Neural cell (in vitro differentiated cells): ENCODE results near the gene KRTCAP2. TPM values are rescaled to one million over a fixed set of nuclear protein-coding genes. Genes with fewer than 3 reads are reported as not detected.

Experiments
- H2AFZ ChIP-seq: fragments of 200-600, 300-800 bp; sonication (generic), shearing (Covaris generic); 2 replicates; pipeline ENCODE4 v1.6.0; 2014; ENCODE audit warnings: low read depth, mild to moderate bottlenecking, antibody characterized with exemption, low read length, moderate library complexity
- H3F3A ChIP-seq: fragments of 200-600 bp; shearing (Covaris generic); 2 replicates; pipeline ENCODE4 v1.6.1; 2016; ENCODE audit warnings: mild to moderate bottlenecking, moderate library complexity, mixed read lengths, antibody characterized with exemption, low read length; ENCODE audit not compliant: insufficient read depth, poor library complexity, severe bottlenecking
- H3K27ac ChIP-seq: fragments of 200-600, 300-800 bp; sonication (generic), shearing (Covaris generic); 2 replicates; pipeline ENCODE4 v1.5.1; 2014; ENCODE audit warnings: mild to moderate bottlenecking, low read length, moderate library complexity
- H3K27me3 ChIP-seq: fragments of 300-800, 200-600 bp; sonication (generic), shearing (Covaris generic); 2 replicates; pipeline ENCODE4 v1.6.0; 2014; ENCODE audit warnings: mild to moderate bottlenecking, low read depth, low read length, moderate library complexity; ENCODE audit not compliant: insufficient read depth
- H3K36me3 ChIP-seq: fragments of 300-800, 200-600 bp; sonication (generic), shearing (Covaris generic); 2 replicates; pipeline ENCODE4 v1.5.1; 2014; ENCODE audit warnings: mild to moderate bottlenecking, antibody characterized with exemption, low read length, moderate library complexity; ENCODE audit not compliant: insufficient read depth
- H3K4me2 ChIP-seq: fragments of 300-800, 200-600 bp; sonication (generic), shearing (Covaris generic); 2 replicates; pipeline ENCODE4 v1.6.0; 2014; ENCODE audit warnings: mild to moderate bottlenecking, low read length
- H3K4me3 ChIP-seq: fragments of 300-800, 200-600 bp; sonication (generic), shearing (Covaris generic); 2 replicates; pipeline ENCODE4 v1.5.1; 2014; ENCODE audit warnings: mild to moderate bottlenecking, low read length, moderate library complexity
- H3K79me2 ChIP-seq: fragments of 200-600 bp; shearing (Covaris generic); replicated peaks from 2 replicates; pipeline ENCODE4 v1.6.0; 2014; ENCODE audit warnings: mild to moderate bottlenecking, low read length, moderate library complexity; ENCODE audit not compliant: insufficient read depth
- H3K9ac ChIP-seq: fragments of 300-800, 200-600 bp; sonication (generic), shearing (Covaris generic); 2 replicates; pipeline ENCODE4 v1.6.1; 2016; ENCODE audit warnings: mild to moderate bottlenecking, low read length, mixed read lengths
- H3K9me2 ChIP-seq: fragments of 200-600 bp; shearing (Covaris generic); 2 replicates; pipeline ENCODE4 v1.6.1; 2016; ENCODE audit warnings: mild to moderate bottlenecking, low read length, mixed read lengths; ENCODE audit not compliant: insufficient read depth
- H3K9me3 ChIP-seq: fragments of 200-600, 300-800 bp; sonication (generic), shearing (Covaris generic); 2 replicates; pipeline ENCODE4 v1.6.1; 2016; ENCODE audit warnings: mild to moderate bottlenecking, mixed run types, low read length, moderate library complexity, mixed read lengths
- H4K20me1 ChIP-seq: fragments of 200-600 bp; shearing (Covaris generic); 2 replicates; pipeline ENCODE4 v1.6.1; 2016; ENCODE audit warnings: mild to moderate bottlenecking, mixed run types; ENCODE audit not compliant: insufficient read depth
- EP300 ChIP-seq: fragments of 450-650 bp; conservative IDR thresholded peaks from 2 replicates; pipeline ENCODE4 v1.6.1; 2014; ENCODE audit warnings: antibody characterized with exemption, mild to moderate bottlenecking, moderate library complexity; ENCODE audit not compliant: poor library complexity, severe bottlenecking
- EZH2 ChIP-seq: fragments of 200-600, 300-800 bp; shearing (Covaris generic), sonication (generic); IDR thresholded peaks from 2 replicates; pipeline ENCODE4 v1.6.1; 2014; ENCODE audit warnings: antibody characterized with exemption, low read length, borderline replicate concordance, mild to moderate bottlenecking; ENCODE audit not compliant: insufficient read depth, poor library complexity, severe bottlenecking
- MXI1 ChIP-seq: fragments of 450-650 bp; conservative IDR thresholded peaks from 2 replicates; pipeline ENCODE4 v1.6.1; 2014; ENCODE audit warnings: antibody characterized with exemption, mild to moderate bottlenecking; ENCODE audit not compliant: poor library complexity, severe bottlenecking
- POLR2AphosphoS5 ChIP-seq: IDR thresholded peaks from 2 replicates; pipeline ENCODE4 v1.6.1; 2012
- RAD21 ChIP-seq: fragments of 450-650 bp; conservative IDR thresholded peaks from 2 replicates; pipeline ENCODE4 v1.6.1; 2014; ENCODE audit warnings: antibody characterized with exemption, mild to moderate bottlenecking, moderate library complexity
- SMC3 ChIP-seq: fragments of 450-650 bp; conservative IDR thresholded peaks from 2 replicates; pipeline ENCODE4 v1.6.1; 2014; ENCODE audit warnings: antibody characterized with exemption, mild to moderate bottlenecking, moderate library complexity; ENCODE audit not compliant: poor library complexity
- TAF1 ChIP-seq: IDR thresholded peaks from 2 replicates; pipeline ENCODE4 v1.6.1; 2012; ENCODE audit warnings: low read depth
- polyA plus RNA-seq: library from polyadenylated mRNA; depleted of rRNA; stranded (reverse); fragments of >200 nt; gene quantifications from 2 replicates; pipeline ENCODE4 v1.2.3, GENCODE V29; 2014
- TF ChIP-seq, protein P1 (sequence below): fragments of 450-650 bp; IDR thresholded peaks from 2 replicates; pipeline ENCODE4 v1.5.1; 2014; ENCODE audit warnings: antibody characterized with exemption, mild to moderate bottlenecking, moderate library complexity; ENCODE audit not compliant: poor library complexity, severe bottlenecking
- TF ChIP-seq, protein P2 (sequence below): IDR thresholded peaks from 2 replicates; pipeline ENCODE4 v1.6.1; 2012; ENCODE audit warnings: borderline replicate concordance

The KRTCAP2 gene
- polyA plus RNA-seq, 1 donor from 2014 or later, result 175 TPM

DNA sequence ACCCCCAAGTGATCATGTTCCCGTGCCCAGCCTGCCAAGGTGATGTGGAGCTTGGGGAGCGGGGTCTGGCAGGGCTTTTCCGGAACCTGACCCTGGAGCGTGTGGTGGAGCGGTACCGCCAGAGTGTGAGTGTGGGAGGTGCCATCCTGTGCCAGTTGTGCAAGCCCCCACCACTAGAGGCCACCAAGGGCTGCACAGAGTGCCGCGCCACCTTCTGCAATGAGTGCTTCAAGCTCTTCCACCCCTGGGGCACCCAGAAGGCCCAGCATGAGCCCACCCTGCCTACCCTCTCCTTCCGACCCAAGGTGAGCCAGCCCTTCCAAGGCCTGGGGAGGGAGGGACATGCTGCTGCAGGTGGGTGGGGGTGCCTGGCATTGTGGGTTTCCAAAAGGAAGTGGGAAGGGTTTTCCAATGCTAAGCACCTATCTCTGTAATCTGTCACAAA is 2.8 kb upstream of the KRTCAP2 start:
- Histone ChIP-seq H3K9me3 (no peaks in the 10 kb centered on the region), H4K20me1 (no peaks in the 10 kb centered on the region), H3K9ac (peak overlapping the region; percentile 100), H3K4me2 (no peak overlapping the region), H3K9me2 (no peaks in the 10 kb centered on the region), H3F3A (peaks cover 5% of the 10 kb centered on the region), H3K4me3 (peak overlapping the region; percentile 93), H3K27ac (peak overlapping the region; percentile 99), H3K36me3 (peaks cover 13% of the 10 kb centered on the region), H3K79me2 (peaks cover 37% of the 10 kb centered on the region), H2AFZ (no peak overlapping the region), H3K27me3 (no peaks in the 10 kb centered on the region)
- TF ChIP-seq EZH2, result no peak

DNA sequence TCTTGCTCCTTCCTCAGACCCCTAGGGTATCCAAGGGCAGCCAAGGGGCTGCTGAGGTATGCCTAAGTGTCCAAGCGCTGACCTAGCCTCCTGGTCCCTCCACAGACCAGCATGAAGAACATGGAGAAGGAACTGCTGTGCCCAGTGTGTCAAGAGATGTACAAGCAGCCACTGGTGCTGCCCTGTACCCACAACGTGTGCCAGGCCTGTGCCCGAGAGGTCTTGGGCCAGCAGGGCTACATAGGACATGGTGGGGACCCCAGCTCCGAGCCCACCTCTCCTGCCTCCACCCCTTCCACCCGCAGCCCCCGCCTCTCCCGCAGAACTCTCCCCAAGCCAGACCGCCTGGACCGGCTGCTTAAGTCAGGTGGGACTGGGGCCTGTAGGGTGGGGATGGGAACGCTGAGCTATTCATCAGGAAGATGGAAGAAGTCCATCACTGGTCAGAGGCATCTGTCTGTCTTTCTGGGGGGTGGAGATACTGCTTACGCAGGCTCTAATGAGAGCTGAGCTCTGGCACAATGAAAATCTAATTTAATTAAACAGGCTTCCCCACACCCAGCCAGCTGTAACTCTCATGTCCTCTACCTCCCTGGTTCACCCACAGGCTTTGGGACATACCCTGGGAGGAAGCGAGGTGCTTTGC is 2.3 kb upstream of the KRTCAP2 start:
- Histone ChIP-seq H3K9ac (peak overlapping the region; percentile 100), H2AFZ (no peak overlapping the region), H3K9me3 (no peaks in the 10 kb centered on the region), H3F3A (peaks cover 5% of the 10 kb centered on the region), H3K9me2 (no peaks in the 10 kb centered on the region), H3K4me2 (peak overlapping the region; percentile 91), H3K27me3 (no peaks in the 10 kb centered on the region), H3K27ac (peak overlapping the region; percentile 99), H3K79me2 (peaks cover 37% of the 10 kb centered on the region), H3K36me3 (peaks cover 13% of the 10 kb centered on the region), H3K4me3 (peak overlapping the region; percentile 93), H4K20me1 (no peaks in the 10 kb centered on the region)
- TF ChIP-seq TAF1 (no peak), EP300 (no peak), EZH2 (no peak), MXI1 (no peak), RAD21 (no peak), SMC3 (no peak), POLR2AphosphoS5 (no peak)
- TF ChIP-seq, protein P1, sequence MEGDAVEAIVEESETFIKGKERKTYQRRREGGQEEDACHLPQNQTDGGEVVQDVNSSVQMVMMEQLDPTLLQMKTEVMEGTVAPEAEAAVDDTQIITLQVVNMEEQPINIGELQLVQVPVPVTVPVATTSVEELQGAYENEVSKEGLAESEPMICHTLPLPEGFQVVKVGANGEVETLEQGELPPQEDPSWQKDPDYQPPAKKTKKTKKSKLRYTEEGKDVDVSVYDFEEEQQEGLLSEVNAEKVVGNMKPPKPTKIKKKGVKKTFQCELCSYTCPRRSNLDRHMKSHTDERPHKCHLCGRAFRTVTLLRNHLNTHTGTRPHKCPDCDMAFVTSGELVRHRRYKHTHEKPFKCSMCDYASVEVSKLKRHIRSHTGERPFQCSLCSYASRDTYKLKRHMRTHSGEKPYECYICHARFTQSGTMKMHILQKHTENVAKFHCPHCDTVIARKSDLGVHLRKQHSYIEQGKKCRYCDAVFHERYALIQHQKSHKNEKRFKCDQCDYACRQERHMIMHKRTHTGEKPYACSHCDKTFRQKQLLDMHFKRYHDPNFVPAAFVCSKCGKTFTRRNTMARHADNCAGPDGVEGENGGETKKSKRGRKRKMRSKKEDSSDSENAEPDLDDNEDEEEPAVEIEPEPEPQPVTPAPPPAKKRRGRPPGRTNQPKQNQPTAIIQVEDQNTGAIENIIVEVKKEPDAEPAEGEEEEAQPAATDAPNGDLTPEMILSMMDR, result no peak
- TF ChIP-seq, protein P2, sequence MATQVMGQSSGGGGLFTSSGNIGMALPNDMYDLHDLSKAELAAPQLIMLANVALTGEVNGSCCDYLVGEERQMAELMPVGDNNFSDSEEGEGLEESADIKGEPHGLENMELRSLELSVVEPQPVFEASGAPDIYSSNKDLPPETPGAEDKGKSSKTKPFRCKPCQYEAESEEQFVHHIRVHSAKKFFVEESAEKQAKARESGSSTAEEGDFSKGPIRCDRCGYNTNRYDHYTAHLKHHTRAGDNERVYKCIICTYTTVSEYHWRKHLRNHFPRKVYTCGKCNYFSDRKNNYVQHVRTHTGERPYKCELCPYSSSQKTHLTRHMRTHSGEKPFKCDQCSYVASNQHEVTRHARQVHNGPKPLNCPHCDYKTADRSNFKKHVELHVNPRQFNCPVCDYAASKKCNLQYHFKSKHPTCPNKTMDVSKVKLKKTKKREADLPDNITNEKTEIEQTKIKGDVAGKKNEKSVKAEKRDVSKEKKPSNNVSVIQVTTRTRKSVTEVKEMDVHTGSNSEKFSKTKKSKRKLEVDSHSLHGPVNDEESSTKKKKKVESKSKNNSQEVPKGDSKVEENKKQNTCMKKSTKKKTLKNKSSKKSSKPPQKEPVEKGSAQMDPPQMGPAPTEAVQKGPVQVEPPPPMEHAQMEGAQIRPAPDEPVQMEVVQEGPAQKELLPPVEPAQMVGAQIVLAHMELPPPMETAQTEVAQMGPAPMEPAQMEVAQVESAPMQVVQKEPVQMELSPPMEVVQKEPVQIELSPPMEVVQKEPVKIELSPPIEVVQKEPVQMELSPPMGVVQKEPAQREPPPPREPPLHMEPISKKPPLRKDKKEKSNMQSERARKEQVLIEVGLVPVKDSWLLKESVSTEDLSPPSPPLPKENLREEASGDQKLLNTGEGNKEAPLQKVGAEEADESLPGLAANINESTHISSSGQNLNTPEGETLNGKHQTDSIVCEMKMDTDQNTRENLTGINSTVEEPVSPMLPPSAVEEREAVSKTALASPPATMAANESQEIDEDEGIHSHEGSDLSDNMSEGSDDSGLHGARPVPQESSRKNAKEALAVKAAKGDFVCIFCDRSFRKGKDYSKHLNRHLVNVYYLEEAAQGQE, result no peak
